H1 (cell line): ENCODE measurements around the gene NUTM1. TPM values are rescaled to one million over a fixed set of nuclear protein-coding genes. Genes with fewer than 3 reads are reported as not detected.

ENCODE experiments used
- CTCF ChIA-PET: fragments of 300-600 bp; sonication (Branson Sonifier 250); formaldehyde crosslinking; loops from one replicate; lab custom pipeline; 2021; ENCODE audit not compliant: partially characterized antibody; lab: Charles Lee
- POLR2A ChIA-PET: fragments of 300-600 bp; sonication (Branson Sonifier 250); formaldehyde crosslinking; loops from one replicate; lab custom pipeline; 2021; ENCODE audit warnings: inconsistent platforms; ENCODE audit not compliant: partially characterized antibody; lab: Charles Lee
- DNase-seq, 2 experiments: peaks; one replicate each; pipeline versions ENCODE4 v3.0.0 to v3.0.0-alpha.2; 2010 to 2022; ENCODE audit warnings: low spot score in 2 of 2, low read depth in 1 of 2, mixed read lengths in 1 of 2
- FAIRE-seq: peaks from 2 replicates; lab custom pipeline; 2011; peaks lifted over from hg19 to GRCh38; lab: Jason Lieb, UNC
- H2AFZ ChIP-seq: 2 replicates; pipeline ENCODE4 v1.8.1; 2012; ENCODE audit warnings: low read length, inconsistent platforms
- H2AK5ac ChIP-seq: 2 replicates; pipeline ENCODE4 v1.6.1; 2013; ENCODE audit warnings: low read depth, low read length
- H2BK120ac ChIP-seq: replicated peaks from 2 replicates; pipeline ENCODE3; 2013; ENCODE audit warnings: low read depth, low read length, inconsistent platforms
- H2BK12ac ChIP-seq: 2 replicates; pipeline ENCODE4 v1.6.1; 2013; ENCODE audit warnings: low read depth, low read length
- H2BK15ac ChIP-seq: 2 replicates; pipeline ENCODE4 v1.6.1; 2013; ENCODE audit warnings: low read length
- H2BK20ac ChIP-seq: 2 replicates; pipeline ENCODE4 v1.6.1; 2013; ENCODE audit warnings: low read length
- H2BK5ac ChIP-seq: 2 replicates; pipeline ENCODE4 v1.6.1; 2013; ENCODE audit warnings: low read depth, low read length
- H3K14ac ChIP-seq: 2 replicates; pipeline ENCODE4 v1.6.1; 2013; ENCODE audit warnings: inconsistent platforms; ENCODE audit not compliant: insufficient read length
- H3K18ac ChIP-seq: 2 replicates; pipeline ENCODE4 v1.6.1; 2013; ENCODE audit warnings: low read length; ENCODE audit errors: extremely low read depth
- H3K23ac ChIP-seq: 2 replicates; pipeline ENCODE4 v1.6.1; 2013; ENCODE audit warnings: inconsistent platforms; ENCODE audit not compliant: insufficient read length
- H3K23me2 ChIP-seq: 2 replicates; pipeline ENCODE4 v1.6.1; 2013; ENCODE audit warnings: low read depth, low read length
- H3K27ac ChIP-seq: 2 replicates; pipeline ENCODE4 v1.6.1; 2011; ENCODE audit warnings: low read depth, low read length, inconsistent platforms
- H3K27me3 ChIP-seq, 4 experiments: replicated peaks in 1 of 4; 1 replicate in 1 of 4; 2 replicates in 3 of 4; pipeline versions ENCODE4 v1.6.1 to v1.8.1; 2011 to 2013; ENCODE audit warnings: low read length in 3 of 4, mild to moderate bottlenecking in 3 of 4, inconsistent platforms in 2 of 4, mixed read lengths in 2 of 4, moderate library complexity in 1 of 4; ENCODE audit not compliant: control insufficient read depth in 3 of 4, insufficient read depth in 3 of 4; ENCODE audit errors: extremely low read depth in 1 of 4
- H3K36me3 ChIP-seq, 4 experiments: 2 replicates each; pipeline versions ENCODE4 v1.6.1 to v1.8.1; 2011 to 2013; ENCODE audit warnings: mild to moderate bottlenecking in 4 of 4, low read length in 3 of 4, moderate library complexity in 2 of 4, control low read depth in 1 of 4, inconsistent platforms in 1 of 4; ENCODE audit not compliant: insufficient read depth in 4 of 4, control insufficient read depth in 2 of 4
- H3K4ac ChIP-seq: replicated peaks from 2 replicates; pipeline ENCODE3; 2013; ENCODE audit warnings: low read length, low read depth, mixed read lengths, inconsistent platforms; ENCODE audit not compliant: insufficient read length
- H3K4me1 ChIP-seq, 4 experiments: replicated peaks in 1 of 4; 1 replicate in 1 of 4; 2 replicates in 3 of 4; pipeline versions ENCODE4 v1.6.1 to v1.8.1; 2011 to 2013; ENCODE audit warnings: low read length in 3 of 4, inconsistent platforms in 2 of 4, mixed read lengths in 1 of 4; ENCODE audit not compliant: insufficient read depth in 4 of 4, control insufficient read depth in 3 of 4
- H3K4me2 ChIP-seq, 2 experiments: 2 replicates each; pipeline versions ENCODE4 v1.6.1 to v1.8.1; 2011 to 2013; ENCODE audit warnings: low read depth in 2 of 2, low read length in 2 of 2, control low read depth in 1 of 2, inconsistent platforms in 1 of 2, mild to moderate bottlenecking in 1 of 2; ENCODE audit not compliant: insufficient read depth in 1 of 2
- H3K4me3 ChIP-seq, 4 experiments: fragments of 200-600, 300-600 bp in 1 of 4; sonication (generic), shearing (Covaris generic), sonication (Bioruptor Twin) in 1 of 4; 2 replicates each; pipeline versions ENCODE4 v1.5.1 to v1.8.1; 2011 to 2016; ENCODE audit warnings: low read length in 4 of 4, low read depth in 3 of 4, control low read depth in 2 of 4, inconsistent platforms in 2 of 4, mild to moderate bottlenecking in 2 of 4, mixed read lengths in 1 of 4, moderate library complexity in 1 of 4; ENCODE audit not compliant: insufficient read depth in 2 of 4; ENCODE audit errors: extremely low read depth in 1 of 4
- H3K56ac ChIP-seq: replicated peaks from 2 replicates; pipeline ENCODE3; 2013; ENCODE audit warnings: low read depth, mild to moderate bottlenecking, mixed read lengths, low read length, inconsistent platforms; ENCODE audit not compliant: insufficient read length
- H3K79me1 ChIP-seq: 2 replicates; pipeline ENCODE4 v1.6.1; 2013; ENCODE audit warnings: low read depth, low read length, control low read depth
- H3K79me2 ChIP-seq, 2 experiments: 2 replicates each; pipeline versions ENCODE4 v1.6.1 to v1.8.1; 2012 to 2013; ENCODE audit warnings: low read length in 2 of 2, mild to moderate bottlenecking in 2 of 2, inconsistent platforms in 1 of 2; ENCODE audit not compliant: insufficient read depth in 2 of 2, control insufficient read depth in 1 of 2
- H3K9ac ChIP-seq, 4 experiments: replicated peaks in 1 of 4; 1 replicate in 1 of 4; 2 replicates in 3 of 4; pipeline versions ENCODE4 v1.6.1 to v1.8.1; 2011 to 2013; ENCODE audit warnings: low read depth in 3 of 4, low read length in 3 of 4, control low read depth in 2 of 4, mild to moderate bottlenecking in 2 of 4, moderate library complexity in 2 of 4, inconsistent platforms in 1 of 4; ENCODE audit errors: extremely low read depth in 1 of 4
- H3K9me3 ChIP-seq, 2 experiments: 2 replicates each; pipeline versions ENCODE4 v1.6.1 to v1.8.1; 2012 to 2013; ENCODE audit warnings: mild to moderate bottlenecking in 2 of 2, moderate library complexity in 2 of 2, control low read depth in 1 of 2, inconsistent platforms in 1 of 2, low read depth in 1 of 2, low read length in 1 of 2, mixed read lengths in 1 of 2; ENCODE audit not compliant: insufficient read depth in 2 of 2
- H4K20me1 ChIP-seq, 2 experiments: replicated peaks in 1 of 2; 2 replicates each; pipeline versions ENCODE3 to v1.8.1; 2011 to 2013; ENCODE audit warnings: inconsistent platforms in 2 of 2, low read length in 2 of 2, mild to moderate bottlenecking in 1 of 2; ENCODE audit not compliant: insufficient read depth in 2 of 2, control insufficient read depth in 1 of 2
- H4K5ac ChIP-seq: 2 replicates; pipeline ENCODE4 v1.6.1; 2013; ENCODE audit warnings: low read length, low read depth, mixed read lengths, inconsistent platforms; ENCODE audit not compliant: insufficient read length
- H4K8ac ChIP-seq: 2 replicates; pipeline ENCODE4 v1.8.0; 2013; ENCODE audit warnings: mild to moderate bottlenecking, moderate library complexity, low read length, inconsistent platforms; ENCODE audit not compliant: insufficient read depth; ENCODE audit errors: extremely low read depth
- H4K91ac ChIP-seq: replicated peaks from 2 replicates; pipeline ENCODE3; 2013; ENCODE audit warnings: low read length, mixed read lengths, inconsistent platforms; ENCODE audit not compliant: insufficient read length
- CBX5 ChIP-seq: fragments of 300-800, 300-1000 bp; sonication (generic); IDR thresholded peaks from 2 replicates; pipeline ENCODE4 v1.7.1; 2016; ENCODE audit warnings: antibody characterized with exemption, low read length, low read depth
- EP300 ChIP-seq, 2 experiments: IDR thresholded peaks; 1 replicate in 1 of 2; 2 replicates in 1 of 2; pipeline ENCODE4 v1.6.1; 2011 to 2012; ENCODE audit warnings: low read depth in 2 of 2, low read length in 2 of 2, mild to moderate bottlenecking in 2 of 2, borderline replicate concordance in 1 of 2, inconsistent platforms in 1 of 2, moderate library complexity in 1 of 2
- POLR2AphosphoS5 ChIP-seq: IDR thresholded peaks from 2 replicates; pipeline ENCODE4 v1.6.1; 2011; ENCODE audit warnings: low read depth, low read length
- SP1 ChIP-seq: IDR thresholded peaks from 2 replicates; pipeline ENCODE4 v1.6.1; 2011; ENCODE audit warnings: low read depth, low read length
- TCF12 ChIP-seq: IDR thresholded peaks from 2 replicates; pipeline ENCODE4 v1.6.1; 2011; ENCODE audit warnings: low read depth, mild to moderate bottlenecking, low read length
- polyA plus RNA-seq, 7 experiments: library from polyadenylated mRNA; depleted of rRNA in 3 of 7; stranded (reverse) in 5 of 7; unstranded in 2 of 7; fragments of >200 nt in 5 of 7; fragments of 200-250 nt in 2 of 7; gene quantifications; 1 replicate in 5 of 7; 2 replicates in 1 of 7; 4 replicates in 1 of 7; pipeline versions ENCODE4 v1.2.1 to v1.2.3, GENCODE V29; 2011 to 2013; ENCODE audit warnings: missing spikeins in 2 of 7, mixed read lengths in 2 of 7
- total RNA-seq: library from RNA; stranded (reverse); fragmentation: NEBNext Ultra II Directional; extraction: Animal tissue kit (Norgen Biotek cat#: 25700); gene quantifications from 2 replicates; pipeline ENCODE4 v1.2.1, GENCODE V29; 2021
- TF ChIP-seq, protein P1 (sequence below), 3 experiments: IDR thresholded peaks; 1 replicate in 2 of 3; 2 replicates in 1 of 3; pipeline versions ENCODE4 v1.5.1 to v1.6.1; 2011; ENCODE audit warnings: low read length in 3 of 3, mild to moderate bottlenecking in 3 of 3, inconsistent platforms in 2 of 3, low read depth in 1 of 3, moderate library complexity in 1 of 3; ENCODE audit not compliant: insufficient read depth in 1 of 3; ENCODE audit errors: control extremely low read depth in 1 of 3
- TF ChIP-seq, protein P2 (sequence below): IDR thresholded peaks from 2 replicates; pipeline ENCODE4 v1.6.1; 2011; ENCODE audit warnings: low read depth, mild to moderate bottlenecking, low read length; ENCODE audit not compliant: insufficient read depth

The NUTM1 gene
- total and polyA plus RNA-seq, 2 of the 8 experiments (the other 6 are each of a cell fraction or from before 2014, with no cell fraction given), result 0.39 to 0.60 TPM

DNA sequence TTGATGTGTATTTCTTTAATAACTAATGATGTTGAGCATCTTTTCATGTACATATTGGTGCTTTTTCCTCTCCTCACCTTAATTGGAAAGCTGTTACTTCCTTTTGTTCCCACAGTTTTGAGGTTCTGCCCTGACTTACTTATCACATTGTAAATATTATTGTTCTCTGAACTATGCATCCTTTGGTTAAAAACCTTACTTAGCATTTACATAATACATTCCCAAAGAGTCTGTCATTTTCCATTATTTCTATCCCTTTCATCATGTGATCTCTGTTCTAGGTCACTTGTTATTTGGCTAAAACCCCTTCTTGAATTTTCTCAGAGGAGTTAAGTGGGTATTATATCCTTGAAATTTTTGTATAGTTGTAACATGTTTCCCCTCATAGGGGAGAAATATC is 38.5 kb upstream of the NUTM1 start:
- Histone ChIP-seq H4K8ac (no peak overlapping the region), H2AFZ (no peak overlapping the region), H2BK12ac (no peak overlapping the region), H2AK5ac (no peak overlapping the region), H3K27me3 (no peaks in the 10 kb centered on the region), H2BK5ac (no peak overlapping the region), H3K9me3 (no peaks in the 10 kb centered on the region), H3K14ac (no peak overlapping the region), H3K27ac (no peak overlapping the region), H3K4me2 (no peak overlapping the region), H3K18ac (no peak overlapping the region), H3K9ac (no peak overlapping the region), H3K79me1 (no peaks in the 10 kb centered on the region), H3K79me2 (no peaks in the 10 kb centered on the region), H2BK15ac (no peak overlapping the region), H3K23me2 (no peaks in the 10 kb centered on the region; the same call in 1 of the 2 replicates), H3K56ac (no peak overlapping the region), H3K36me3 (no peaks in the 10 kb centered on the region), H3K4me1 (no peaks in the 10 kb centered on the region), H4K20me1 (no peaks in the 10 kb centered on the region), H2BK20ac (no peak overlapping the region), H2BK120ac (no peak overlapping the region), H4K91ac (no peak overlapping the region), H3K4ac (no peak overlapping the region), H3K23ac (no peak overlapping the region), H3K4me3 (no peak overlapping the region), H4K5ac (no peak overlapping the region)
- DNase-seq (no peak), FAIRE-seq (no peak)
- POLR2A ChIA-PET, result no interaction called here
- CTCF ChIA-PET, result interaction anchor here (0.6 to 1.1 kb wide), 2 partner anchors 21 to 189 kb away, joined by 3 read pairs; no protein-coding TSS in a partner anchor
- TF ChIP-seq POLR2AphosphoS5, result no peak
- TF ChIP-seq, protein P1, sequence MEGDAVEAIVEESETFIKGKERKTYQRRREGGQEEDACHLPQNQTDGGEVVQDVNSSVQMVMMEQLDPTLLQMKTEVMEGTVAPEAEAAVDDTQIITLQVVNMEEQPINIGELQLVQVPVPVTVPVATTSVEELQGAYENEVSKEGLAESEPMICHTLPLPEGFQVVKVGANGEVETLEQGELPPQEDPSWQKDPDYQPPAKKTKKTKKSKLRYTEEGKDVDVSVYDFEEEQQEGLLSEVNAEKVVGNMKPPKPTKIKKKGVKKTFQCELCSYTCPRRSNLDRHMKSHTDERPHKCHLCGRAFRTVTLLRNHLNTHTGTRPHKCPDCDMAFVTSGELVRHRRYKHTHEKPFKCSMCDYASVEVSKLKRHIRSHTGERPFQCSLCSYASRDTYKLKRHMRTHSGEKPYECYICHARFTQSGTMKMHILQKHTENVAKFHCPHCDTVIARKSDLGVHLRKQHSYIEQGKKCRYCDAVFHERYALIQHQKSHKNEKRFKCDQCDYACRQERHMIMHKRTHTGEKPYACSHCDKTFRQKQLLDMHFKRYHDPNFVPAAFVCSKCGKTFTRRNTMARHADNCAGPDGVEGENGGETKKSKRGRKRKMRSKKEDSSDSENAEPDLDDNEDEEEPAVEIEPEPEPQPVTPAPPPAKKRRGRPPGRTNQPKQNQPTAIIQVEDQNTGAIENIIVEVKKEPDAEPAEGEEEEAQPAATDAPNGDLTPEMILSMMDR (IDR thresholded peaks at IDR 0.05; ENCODE audit: control extremely low read depth in 1 of 3, insufficient read depth in 1 of 3, low read depth in 1 of 3, low read length in 3 of 3), result no peak
- no peak for TF ChIP-seq EP300 (IDR thresholded peaks at IDR 0.05; ENCODE audit: borderline replicate concordance in 1 of 2, low read depth in 2 of 2, low read length in 2 of 2)
- TF ChIP-seq SP1, result no peak
- TF ChIP-seq, protein P2, sequence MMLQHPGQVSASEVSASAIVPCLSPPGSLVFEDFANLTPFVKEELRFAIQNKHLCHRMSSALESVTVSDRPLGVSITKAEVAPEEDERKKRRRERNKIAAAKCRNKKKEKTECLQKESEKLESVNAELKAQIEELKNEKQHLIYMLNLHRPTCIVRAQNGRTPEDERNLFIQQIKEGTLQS, result no peak
- no peak for TF ChIP-seq TCF12
- no peak for TF ChIP-seq CBX5
